ENCODE results near the gene OR2A12. TPM values are rescaled to one million over a fixed set of nuclear protein-coding genes. Genes with fewer than 3 reads are reported as not detected.

OR2A12 gene
- polyA plus RNA-seq, 1 of the 3 experiments (the other 2 are of a cell fraction), result not detected

- Histone ChIP-seq H3K79me2 (ENCODE audit: insufficient read depth) (no peaks in the 10 kb centered on the region), H4K20me1 (ENCODE audit: insufficient read depth) (no peaks in the 10 kb centered on the region), H3K4me3 (ENCODE audit: low read depth in 2 of 2, low read length in 1 of 2) (no peak overlapping the region), H3K9me3 (no peaks in the 10 kb centered on the region), H3K4me1 (ENCODE audit: control insufficient read depth in 1 of 2, insufficient read depth in 2 of 2, low read depth in 1 of 2, low read length in 1 of 2) (no peaks in the 10 kb centered on the region), H3K36me3 (replicated peaks in 1 of 2; ENCODE audit: control insufficient read depth in 1 of 2, insufficient read depth in 2 of 2, low read length in 1 of 2) (no peaks in the 10 kb centered on the region), H3F3A (replicated peaks; ENCODE audit: insufficient read depth) (no peaks in the 10 kb centered on the region), H3K9me2 (no peaks in the 10 kb centered on the region), H2AFZ (ENCODE audit: low read depth) (no peak overlapping the region), H3K9ac (no peak overlapping the region), H3K27ac (ENCODE audit: low read depth in 2 of 2, low read length in 1 of 2) (no peak overlapping the region), H3K4me2 (no peak overlapping the region), H3K27me3 (ENCODE audit: insufficient read depth) (no peaks in the 10 kb centered on the region)
- TF ChIP-seq FOXJ3 (CRISPR knock-in tag; IDR thresholded peaks at IDR 0.05) (no peak), ELF1 (IDR thresholded peaks at IDR 0.05) (no peak), RFX5 (IDR thresholded peaks at IDR 0.05; ENCODE audit: low read length) (no peak), GABPA (IDR thresholded peaks at IDR 0.05; ENCODE audit: low read depth) (no peak), MXI1 (IDR thresholded peaks at IDR 0.05; ENCODE audit: low read depth, low read length) (no peak), USF2 (IDR thresholded peaks at IDR 0.05; ENCODE audit: borderline replicate concordance, low read depth, low read length) (no peak), FOXM1 (IDR thresholded peaks at IDR 0.05; ENCODE audit: low read depth) (no peak), NRF1 (IDR thresholded peaks at IDR 0.05; ENCODE audit: low read depth, low read length) (no peak), ZBTB33 (IDR thresholded peaks at IDR 0.05; ENCODE audit: borderline replicate concordance, low read depth) (no peak), POLR2AphosphoS5 (IDR thresholded peaks at IDR 0.05; ENCODE audit: low read depth, low read length) (no peak), TAF1 (IDR thresholded peaks at IDR 0.05; ENCODE audit: borderline replicate concordance, low read depth, low read length) (no peak)
- no peak for DNase-seq
- WGBS (ENCODE audit: low lambda C conversion rate), result 2% methylated on average over 4 of the region's 4 CpGs
- ChIA-PET POLR2A (no interaction called here), CTCF (no interaction called here)
These were observed 47.2 kb upstream of the OR2A12 start for GRCh38 chr7:144038887-144039286.

GRCh38 chr7:144048648-144049047 is 37.4 kb upstream of the OR2A12 start, which contains the start of gene OR2A5:
Gene OR2A5 (plus strand): TSS chr7:144048948. CDS start chr7:144050402, 1,454 bp downstream.
- ChIA-PET POLR2A (no interaction called here), CTCF (no interaction called here)
- no peak within 1 kb of the TSS for H3K9ac ChIP-seq

More at GRCh38 chr7:144048648-144049047, 37.4 kb upstream of the OR2A12 start, which contains the start of gene OR2A5:
- no peak within 1 kb of the TSS for H3K27ac ChIP-seq (ENCODE audit: low read depth in 2 of 2, low read length in 1 of 2)
- H3K4me3 ChIP-seq (ENCODE audit: low read depth in 2 of 2, low read length in 1 of 2), result no peak within 1 kb of the TSS
- WGBS (ENCODE audit: low lambda C conversion rate), result 0% methylated on average over 1 of the region's 1 CpG
- H3F3A ChIP-seq (replicated peaks; ENCODE audit: insufficient read depth), result no peaks in the 10 kb centered on the region
- H3K4me2 ChIP-seq, result no peak within 1 kb of the TSS
- TF ChIP-seq SMC3 (IDR thresholded peaks at IDR 0.05; ENCODE audit: low read depth, low read length), result no peak
- TF ChIP-seq FOSL2 (IDR thresholded peaks at IDR 0.05; ENCODE audit: borderline replicate concordance, low read depth), result no peak
- TF ChIP-seq EP300 (IDR thresholded peaks at IDR 0.05; ENCODE audit: borderline replicate concordance in 1 of 2, low read depth in 1 of 2, low read length in 1 of 2), result no peak
- TF ChIP-seq MXI1 (IDR thresholded peaks at IDR 0.05; ENCODE audit: low read depth, low read length), result no peak
- TF ChIP-seq TAF1 (IDR thresholded peaks at IDR 0.05; ENCODE audit: borderline replicate concordance, low read depth, low read length), result no peak
- no peak for TF ChIP-seq RCOR1 (IDR thresholded peaks at IDR 0.05; ENCODE audit: low read length)
- TF ChIP-seq TCF12 (IDR thresholded peaks at IDR 0.05), result no peak
- TF ChIP-seq NFIC (IDR thresholded peaks at IDR 0.05; ENCODE audit: borderline replicate concordance), result no peak
- no peaks in the 10 kb centered on the region for H4K20me1 ChIP-seq (ENCODE audit: insufficient read depth)
- no peaks in the 10 kb centered on the region for H3K9me3 ChIP-seq
- H3K27me3 ChIP-seq (ENCODE audit: insufficient read depth), result peaks cover 8% of the 10 kb centered on the region; the same call in 1 of the 2 replicates
- no peaks in the 10 kb centered on the region for H3K9me2 ChIP-seq
- H3K36me3 ChIP-seq (replicated peaks in 1 of 2; ENCODE audit: control insufficient read depth in 1 of 2, insufficient read depth in 2 of 2, low read length in 1 of 2), result no peaks in the 10 kb centered on the region
- H2AFZ ChIP-seq (ENCODE audit: low read depth), result no peak within 1 kb of the TSS
- DNase-seq, result no peak
- H3K79me2 ChIP-seq (ENCODE audit: insufficient read depth), result no peaks in the 10 kb centered on the region
- H3K4me1 ChIP-seq (ENCODE audit: control insufficient read depth in 1 of 2, insufficient read depth in 2 of 2, low read depth in 1 of 2, low read length in 1 of 2), result no peaks in the 10 kb centered on the region

All from SK-N-SH (cell line).